Measurements from ENCODE around the gene ARHGAP30. TPM values are rescaled to one million over a fixed set of nuclear protein-coding genes. Genes with fewer than 3 reads are reported as not detected.
A peak's percentile ranks its signal among the peaks of the same experiment; 100 is the strongest.

The ARHGAP30 gene
- total RNA-seq, 1 experiment from 2014 or later, result 0.39 TPM

DNA sequence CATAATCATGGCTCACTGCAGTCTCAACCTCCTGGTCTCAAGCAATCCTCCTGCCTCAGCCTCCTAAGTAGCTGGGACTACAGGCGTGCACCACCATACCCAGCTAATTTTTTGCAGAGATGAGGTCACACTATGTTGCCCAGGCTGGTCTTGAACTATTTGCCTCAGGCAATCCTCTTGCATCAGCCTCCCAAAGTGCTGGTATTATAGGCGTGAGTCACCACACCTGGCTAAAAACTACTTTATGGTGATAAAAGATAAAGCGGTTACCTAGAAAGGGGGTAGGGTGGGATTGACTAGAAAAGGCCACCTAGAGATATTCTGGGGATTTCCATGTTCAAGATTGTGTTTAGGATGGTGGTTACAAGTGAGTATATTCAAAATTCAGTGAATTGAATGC is 35.9 kb downstream of the ARHGAP30 start (continued):
- TF ChIP-seq, protein P1, sequence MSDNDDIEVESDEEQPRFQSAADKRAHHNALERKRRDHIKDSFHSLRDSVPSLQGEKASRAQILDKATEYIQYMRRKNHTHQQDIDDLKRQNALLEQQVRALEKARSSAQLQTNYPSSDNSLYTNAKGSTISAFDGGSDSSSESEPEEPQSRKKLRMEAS (IDR thresholded peaks at IDR 0.05), result 0 out of 2 replicates have a peak, but pooled peaks have one; percentile 21
- TF ChIP-seq FOSL1 (IDR thresholded peaks at IDR 0.05; ENCODE audit: low read depth) (peak; percentile 64), SRF (IDR thresholded peaks at IDR 0.05; ENCODE audit: low read depth) (no peak)

- Histone ChIP-seq H3K9ac (ENCODE audit: low read length) (no peak overlapping the region), H3K4me1 (ENCODE audit: control insufficient read depth in 1 of 2, insufficient read depth in 2 of 2, low read length in 2 of 2) (peaks cover 16 to 33% of the 10 kb centered on the region in 2 experiments), H3K36me3 (ENCODE audit: control insufficient read depth in 1 of 2, insufficient read depth in 2 of 2, low read length in 2 of 2) (no peaks in the 10 kb centered on the region; a peak in 1 of 4 replicates), H3K27ac (ENCODE audit: low read depth, low read length) (no peak overlapping the region), H3K4me3 (replicated peaks in 1 of 2; ENCODE audit: low read depth in 1 of 2, low read length in 2 of 2) (no peak overlapping the region), H3K9me2 (ENCODE audit: insufficient read depth) (no peaks in the 10 kb centered on the region), H2AFZ (ENCODE audit: low read depth, low read length, poor library complexity, severe bottlenecking) (no peak overlapping the region), H3K4me2 (ENCODE audit: low read length) (no peak overlapping the region), H3K27me3 (ENCODE audit: insufficient read depth, low read length) (no peaks in the 10 kb centered on the region), H3K79me2 (ENCODE audit: insufficient read depth, low read length) (peaks cover 38% of the 10 kb centered on the region), H3K9me3 (ENCODE audit: control insufficient read depth in 1 of 2, insufficient read depth in 1 of 2, low read depth in 1 of 2, low read length in 2 of 2) (no peaks in the 10 kb centered on the region), H4K20me1 (ENCODE audit: insufficient read depth) (no peaks in the 10 kb centered on the region)
- POLR2A ChIA-PET, result interaction anchor here (3.2 kb wide), 1 partner anchor 11 kb away, joined by 18 read pairs; the partner anchor contains the start of gene F11R
- ATAC-seq, result no peak
- RAD21 ChIA-PET (ENCODE audit: low non-redundant PET in 1 of 2, low total read pairs in 2 of 2, uncharacterized antibody in 2 of 2, unreplicated experiment in 2 of 2), result no interaction called here
- intact Hi-C loops (cut with micrococcal nuclease), result no loop called here
- BruUV-seq (replicated peaks), result no TSS peak
- TF ChIP-seq, protein P2, sequence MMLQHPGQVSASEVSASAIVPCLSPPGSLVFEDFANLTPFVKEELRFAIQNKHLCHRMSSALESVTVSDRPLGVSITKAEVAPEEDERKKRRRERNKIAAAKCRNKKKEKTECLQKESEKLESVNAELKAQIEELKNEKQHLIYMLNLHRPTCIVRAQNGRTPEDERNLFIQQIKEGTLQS (IDR thresholded peaks at IDR 0.05), result no peak
- TF ChIP-seq SP1 (IDR thresholded peaks at IDR 0.05; ENCODE audit: low read depth) (no peak), SRF (IDR thresholded peaks at IDR 0.05; ENCODE audit: low read depth) (no peak), SIN3A (IDR thresholded peaks at IDR 0.05; ENCODE audit: low read depth) (no peak), POLR2AphosphoS5 (IDR thresholded peaks at IDR 0.05; ENCODE audit: low read depth, low read length) (no peak), ELF1 (IDR thresholded peaks at IDR 0.05; ENCODE audit: borderline replicate concordance, low read depth) (no peak), RAD21 (IDR thresholded peaks at IDR 0.05; ENCODE audit: low read depth) (no peak), EZH2 (IDR thresholded peaks at IDR 0.05) (no peak), ZNF274 (IDR thresholded peaks at IDR 0.05; ENCODE audit: low read depth, low read length) (no peak), ZBTB33 (IDR thresholded peaks at IDR 0.05; ENCODE audit: extremely low read depth, insufficient replicate concordance, low read length) (no peak), CTCF (IDR thresholded peaks at IDR 0.05 in 2 of 3, conservative IDR thresholded peaks at IDR 0.05 in 1 of 3; ENCODE audit: borderline replicate concordance in 1 of 3, insufficient read depth in 1 of 3, low read depth in 2 of 3, low read length in 2 of 3) (no peak), TCF7L2 (IDR thresholded peaks at IDR 0.05; ENCODE audit: borderline replicate concordance, extremely low read depth, insufficient read depth, insufficient read length) (no peak)
- TF ChIP-seq, protein P1 (IDR thresholded peaks at IDR 0.05), result no peak
- no peak for DNase-seq (ENCODE audit: low read depth, low spot score)
- CTCF ChIA-PET, result interaction anchor here (1.0 kb wide), 1 partner anchor 12 kb away, joined by 3 read pairs; the partner anchor contains the start of gene F11R
These were observed 37.3 kb downstream of the ARHGAP30 start for GRCh38 chr1:161032409-161032808.
